GM12875 (cell line): ENCODE measurements around the gene PKD1L1.
"Not testable (repeated sequence)": the region's sequence is repeated elsewhere in the genome, so short reads cannot be mapped to it uniquely, and the experiment has no call there.

Experiments used
- H3K4me3 ChIP-seq: one replicate; pipeline ENCODE4 v1.5.1; 2011; ENCODE audit warnings: low read depth, low read length, control low read depth
- TF ChIP-seq, protein P1 (sequence below): IDR thresholded peaks from 2 replicates; pipeline ENCODE4 v1.5.1; 2011; ENCODE audit warnings: low read depth, mild to moderate bottlenecking, control low read depth, inconsistent platforms, low read length, moderate library complexity, borderline replicate concordance; ENCODE audit not compliant: insufficient read depth

PKD1L1 gene

DNA sequence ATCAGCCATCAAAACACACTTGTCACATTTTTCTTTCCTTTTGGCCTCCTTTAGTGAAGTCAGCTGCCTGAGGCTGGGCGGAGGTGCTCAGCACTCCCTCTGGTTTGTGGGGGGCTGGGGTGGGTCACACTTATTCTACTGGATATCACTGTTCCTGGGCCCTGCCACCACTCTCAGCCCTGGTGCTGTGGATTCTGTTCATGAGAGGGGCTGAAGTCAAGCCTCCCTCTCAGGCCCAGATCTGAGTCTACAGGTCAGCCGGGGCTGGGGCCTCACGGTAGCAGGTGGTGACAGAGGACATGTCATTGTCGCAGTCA is 185.6 kb downstream of the PKD1L1 start:
- H3K4me3 ChIP-seq, result no peak overlapping the region
- TF ChIP-seq, protein P1, sequence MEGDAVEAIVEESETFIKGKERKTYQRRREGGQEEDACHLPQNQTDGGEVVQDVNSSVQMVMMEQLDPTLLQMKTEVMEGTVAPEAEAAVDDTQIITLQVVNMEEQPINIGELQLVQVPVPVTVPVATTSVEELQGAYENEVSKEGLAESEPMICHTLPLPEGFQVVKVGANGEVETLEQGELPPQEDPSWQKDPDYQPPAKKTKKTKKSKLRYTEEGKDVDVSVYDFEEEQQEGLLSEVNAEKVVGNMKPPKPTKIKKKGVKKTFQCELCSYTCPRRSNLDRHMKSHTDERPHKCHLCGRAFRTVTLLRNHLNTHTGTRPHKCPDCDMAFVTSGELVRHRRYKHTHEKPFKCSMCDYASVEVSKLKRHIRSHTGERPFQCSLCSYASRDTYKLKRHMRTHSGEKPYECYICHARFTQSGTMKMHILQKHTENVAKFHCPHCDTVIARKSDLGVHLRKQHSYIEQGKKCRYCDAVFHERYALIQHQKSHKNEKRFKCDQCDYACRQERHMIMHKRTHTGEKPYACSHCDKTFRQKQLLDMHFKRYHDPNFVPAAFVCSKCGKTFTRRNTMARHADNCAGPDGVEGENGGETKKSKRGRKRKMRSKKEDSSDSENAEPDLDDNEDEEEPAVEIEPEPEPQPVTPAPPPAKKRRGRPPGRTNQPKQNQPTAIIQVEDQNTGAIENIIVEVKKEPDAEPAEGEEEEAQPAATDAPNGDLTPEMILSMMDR, result no peak

DNA sequence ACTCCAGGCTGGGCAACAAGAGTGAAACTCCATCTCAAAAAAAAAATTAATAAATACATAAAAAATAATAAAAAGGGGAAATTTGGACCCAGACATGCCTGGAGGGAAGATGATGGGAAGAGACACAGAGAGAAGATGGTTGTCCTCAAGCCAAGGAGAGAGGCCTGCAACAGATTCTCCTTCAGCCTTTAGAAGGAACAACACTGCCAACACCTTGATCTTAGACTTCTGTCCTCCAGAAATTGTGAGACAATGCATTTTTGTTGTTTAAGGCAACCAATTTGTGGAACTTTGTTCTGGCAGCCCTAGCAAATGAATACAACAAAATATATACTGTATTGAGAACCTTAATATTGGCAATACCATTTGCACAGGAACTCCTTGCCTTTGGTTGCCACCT is 186.1 kb downstream of the PKD1L1 start:
- TF ChIP-seq, protein P1, result no peak
- H3K4me3 ChIP-seq, result no peak overlapping the region

GRCh38 chr7:47759056-47759706 is 189.1 kb downstream of the PKD1L1 start:
- TF ChIP-seq, protein P1, result no peak
- H3K4me3 ChIP-seq, result no peak overlapping the region

DNA sequence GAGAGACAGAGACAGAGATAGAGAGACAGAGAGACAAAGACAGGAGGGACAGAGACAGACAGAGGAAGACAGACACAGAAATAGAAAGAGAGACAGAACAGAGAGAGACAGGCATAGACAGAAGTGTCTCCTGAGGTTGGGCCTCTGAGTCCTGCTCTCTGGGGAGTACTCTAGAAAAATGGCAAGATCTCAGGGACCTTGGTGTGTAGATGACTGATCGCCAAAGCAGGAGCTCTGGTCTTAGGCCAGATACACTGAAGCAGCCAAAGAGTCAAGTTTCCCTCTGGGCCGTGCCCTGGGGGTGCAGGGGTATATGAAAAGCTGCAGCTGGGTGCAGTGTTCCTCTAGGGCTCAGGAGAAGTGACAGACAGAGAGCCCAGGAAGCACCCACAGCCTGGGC is 189.7 kb downstream of the PKD1L1 start:
- TF ChIP-seq, protein P1, result no peak
- H3K4me3 ChIP-seq, result no peak overlapping the region

DNA sequence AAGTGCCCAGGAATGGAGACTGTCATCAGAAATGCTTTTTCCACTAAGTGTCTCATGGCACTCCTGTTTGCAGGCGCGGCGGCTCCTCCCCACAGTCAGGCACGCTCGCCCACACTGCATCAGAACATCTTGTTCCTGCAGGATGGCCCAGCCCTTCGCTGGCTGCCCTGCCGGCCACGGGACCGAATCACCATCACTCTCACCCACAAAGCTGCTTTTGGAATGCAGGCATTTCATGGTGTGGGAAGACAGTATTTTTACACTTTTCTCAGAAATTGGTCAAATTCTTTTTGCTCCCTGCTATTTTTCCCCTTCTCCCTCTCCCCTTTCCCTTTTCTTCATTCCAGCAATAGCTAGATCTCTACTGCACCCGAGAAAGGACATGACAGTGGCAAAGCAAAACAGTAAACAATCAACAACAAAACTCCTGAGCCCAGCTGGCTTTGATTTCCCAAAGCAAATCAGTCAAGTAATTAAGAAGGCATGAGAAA is 190.3 kb downstream of the PKD1L1 start:
- no peak overlapping the region for H3K4me3 ChIP-seq
- TF ChIP-seq, protein P1, result no peak

DNA sequence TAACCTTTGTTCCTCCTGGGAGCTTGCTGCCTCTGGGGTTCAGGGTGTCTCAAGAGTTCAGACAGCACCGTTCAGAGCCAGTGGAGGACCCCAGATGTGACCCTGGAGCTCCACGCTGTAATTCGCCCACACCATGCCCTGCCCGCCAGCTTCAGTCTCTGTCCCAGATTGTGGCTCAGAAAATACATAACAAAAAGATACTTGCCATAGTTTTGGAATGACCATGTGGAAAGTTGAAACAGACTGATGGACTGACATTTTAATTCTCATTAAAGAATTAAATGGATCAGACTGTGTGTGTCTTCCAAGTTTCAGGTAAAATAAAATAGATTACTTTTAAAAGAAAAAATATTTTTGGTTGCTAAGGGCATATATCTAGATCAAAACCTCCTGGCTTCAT is 191.6 kb downstream of the PKD1L1 start:
- TF ChIP-seq, protein P1, result no peak
- H3K4me3 ChIP-seq, result no peak overlapping the region

DNA sequence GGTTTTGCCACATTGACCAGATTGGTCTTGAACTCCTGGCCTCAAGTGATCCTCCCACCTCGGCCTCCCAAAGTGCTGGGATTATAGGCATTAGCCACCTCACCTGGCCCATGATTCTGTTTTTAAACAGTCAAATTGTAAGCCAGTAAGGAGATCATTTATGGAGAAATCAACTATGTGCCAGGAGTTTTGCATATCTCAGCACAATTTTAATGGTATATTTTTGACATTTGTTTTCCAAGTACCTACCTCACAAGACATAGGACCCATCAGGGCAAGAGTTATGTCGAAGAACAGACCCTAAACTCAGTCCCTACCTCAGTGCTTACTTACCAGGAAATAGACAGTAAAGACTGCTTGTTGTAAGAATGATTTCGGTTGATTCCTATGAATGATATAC is 193.0 kb downstream of the PKD1L1 start:
- no peak overlapping the region for H3K4me3 ChIP-seq
- TF ChIP-seq, protein P1, result no peak

DNA sequence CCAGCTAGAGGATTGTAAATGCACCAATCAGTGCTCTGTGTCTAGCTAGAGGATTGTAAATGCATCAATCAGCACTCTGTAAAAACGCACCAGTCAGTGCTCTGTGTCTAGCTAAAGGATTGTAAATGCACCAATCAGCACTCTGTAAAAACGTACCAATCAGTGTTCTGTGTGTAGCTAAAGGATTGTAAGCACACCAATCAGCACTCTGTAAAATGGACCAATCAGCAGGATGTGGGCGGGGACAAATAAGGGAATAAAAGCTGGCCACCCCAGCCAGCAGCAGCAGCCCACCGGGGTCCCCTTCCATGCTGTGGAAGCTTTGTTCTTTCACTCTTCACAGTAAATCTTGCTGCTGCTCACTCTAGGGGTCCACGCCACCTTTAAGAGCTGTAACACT is 196.5 kb downstream of the PKD1L1 start:
- H3K4me3 ChIP-seq, result not testable (repeated sequence)
